NCI-H128 (cell line): Measurements from ENCODE around the gene DIPK1A.
A peak's percentile ranks its signal among the peaks of the same experiment; 100 is the strongest.
"Not testable (repeated sequence)": the region's sequence is repeated elsewhere in the genome, so short reads cannot be mapped to it uniquely, and the experiment has no call there.

Experiments used
- DNase-seq: peaks from one replicate; lab custom pipeline; 2025; ENCODE audit not compliant: unreplicated experiment; lab: John Stamatoyannopoulos, UW

The DIPK1A gene

GRCh38 chr1:92980732-92981647, 19.7 kb upstream of the DIPK1A start:
- DNase-seq = no peak

DNA sequence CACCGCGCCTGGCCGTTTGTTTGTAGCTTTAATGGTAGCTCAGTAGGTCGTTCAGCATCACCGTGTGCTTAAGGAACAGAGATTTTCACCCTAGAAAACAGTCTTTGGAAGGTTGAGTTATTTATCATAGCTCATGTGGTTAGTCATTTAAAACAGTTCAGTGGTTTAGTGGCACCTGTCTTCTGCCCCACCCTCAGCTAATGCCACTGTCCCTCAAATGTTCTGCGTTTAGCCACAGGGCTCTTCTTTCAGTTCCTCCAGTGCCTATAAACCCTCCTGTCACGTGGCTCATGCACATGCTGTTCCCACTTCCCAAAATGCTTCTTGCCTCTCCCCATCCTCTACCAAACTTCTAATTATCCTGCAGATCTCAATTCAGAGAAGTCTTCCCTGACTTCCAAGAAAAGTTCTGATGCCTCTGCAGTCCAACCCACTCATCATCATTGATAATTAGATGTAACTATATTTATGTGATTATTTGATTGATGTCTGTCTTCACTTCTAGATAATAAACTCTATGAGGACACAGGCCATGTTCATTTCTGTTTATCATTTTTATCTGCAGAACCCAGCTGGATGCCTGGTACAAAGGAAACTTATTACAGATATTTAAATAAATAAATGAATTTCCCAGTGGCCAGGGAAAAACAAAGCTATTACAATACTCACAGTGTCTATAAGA, 14.4 kb upstream of the DIPK1A start:
- DNase-seq = no peak

DNA sequence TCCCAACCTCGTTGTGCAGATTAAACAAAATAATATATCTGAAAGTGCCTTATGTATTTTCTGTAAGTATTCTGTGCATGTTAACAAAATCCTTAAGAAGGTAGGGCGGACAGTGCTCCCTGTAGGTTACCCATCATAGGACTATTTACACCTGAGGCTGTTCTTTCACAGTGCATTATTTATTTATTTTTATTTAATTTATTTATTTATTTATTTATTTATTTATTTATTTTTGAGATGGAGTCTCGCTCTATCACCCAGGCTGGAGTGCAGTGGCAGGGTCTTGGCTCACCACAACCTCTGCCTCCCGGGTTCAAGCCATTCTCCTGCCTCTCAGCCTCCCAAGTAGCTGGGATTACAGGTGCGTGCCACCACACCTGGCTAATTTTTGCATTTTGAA, 12.8 kb upstream of the DIPK1A start:
- not testable (repeated sequence) for DNase-seq

DNA sequence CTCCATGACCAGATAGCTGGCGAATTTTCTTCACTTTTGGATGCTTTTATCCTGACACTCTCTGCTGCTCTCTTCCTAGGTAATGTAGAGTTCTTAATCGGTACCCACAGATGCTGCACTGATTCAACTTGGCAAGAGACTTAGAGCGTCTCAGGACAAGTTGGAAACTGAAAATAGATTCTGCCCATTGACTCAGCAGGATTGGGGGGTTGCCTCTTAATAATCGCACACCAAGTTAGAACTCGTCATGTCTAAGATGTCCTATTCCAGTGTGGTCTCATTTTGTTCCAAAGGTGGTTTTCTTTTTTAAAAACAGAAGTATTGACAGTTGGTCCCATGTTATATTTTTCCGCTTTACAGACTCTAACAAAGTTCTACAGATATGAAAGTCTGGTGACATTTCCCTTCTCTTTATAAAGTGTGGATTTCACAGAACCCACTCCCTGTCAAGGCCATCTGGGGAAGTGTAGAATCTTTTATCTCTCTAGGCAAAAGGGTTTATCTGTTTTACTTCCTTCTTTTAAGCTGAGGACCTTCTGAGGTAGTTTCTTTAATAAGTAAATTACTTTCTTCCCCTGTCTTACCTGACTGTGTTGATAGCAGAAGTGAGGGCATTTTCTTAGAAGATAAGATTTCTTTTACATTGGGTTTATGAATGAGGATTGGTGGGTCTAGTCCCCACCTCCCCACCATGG, 12.1 kb upstream of the DIPK1A start:
- no peak for DNase-seq

DNA sequence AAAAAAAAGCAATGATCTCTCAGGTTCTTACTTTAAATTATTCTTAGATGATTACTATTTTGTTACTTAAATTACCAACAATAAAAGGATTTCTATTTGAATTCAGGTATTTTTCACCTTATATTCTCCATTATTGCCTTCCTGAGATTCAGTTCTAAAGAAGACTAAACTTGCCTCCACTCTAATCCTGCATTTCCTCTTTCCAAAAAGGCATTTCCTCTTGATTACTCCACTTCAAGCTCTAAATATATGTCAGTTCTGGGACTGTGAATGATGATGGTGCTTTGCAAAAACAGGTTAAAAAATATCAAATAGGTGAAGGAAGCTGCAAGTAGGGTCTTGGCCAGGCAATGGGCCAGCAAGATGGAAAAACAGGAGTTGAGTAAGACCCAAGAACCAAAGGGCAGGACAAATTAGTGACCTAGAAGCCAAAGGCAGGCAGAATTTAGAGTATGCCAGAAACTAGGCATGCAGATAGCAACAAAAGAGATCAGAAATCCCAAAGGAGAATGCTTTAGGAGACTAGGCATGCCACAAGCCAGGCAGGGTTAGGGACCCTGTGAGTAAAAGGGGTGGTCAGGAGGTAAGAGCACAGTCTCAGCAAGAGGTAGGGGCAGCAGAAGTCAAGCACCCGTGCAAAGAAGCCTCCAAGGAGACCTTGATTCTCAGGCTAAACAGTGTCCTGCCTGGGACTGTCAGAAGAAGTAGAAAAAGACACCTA, 11.3 kb upstream of the DIPK1A start:
- no peak for DNase-seq

GRCh38 chr1:92971932-92972331, 10.7 kb upstream of the DIPK1A start:
- DNase-seq = not testable (repeated sequence)

GRCh38 chr1:92970990-92971689, 9.9 kb upstream of the DIPK1A start:
- DNase-seq = no peak

DNA sequence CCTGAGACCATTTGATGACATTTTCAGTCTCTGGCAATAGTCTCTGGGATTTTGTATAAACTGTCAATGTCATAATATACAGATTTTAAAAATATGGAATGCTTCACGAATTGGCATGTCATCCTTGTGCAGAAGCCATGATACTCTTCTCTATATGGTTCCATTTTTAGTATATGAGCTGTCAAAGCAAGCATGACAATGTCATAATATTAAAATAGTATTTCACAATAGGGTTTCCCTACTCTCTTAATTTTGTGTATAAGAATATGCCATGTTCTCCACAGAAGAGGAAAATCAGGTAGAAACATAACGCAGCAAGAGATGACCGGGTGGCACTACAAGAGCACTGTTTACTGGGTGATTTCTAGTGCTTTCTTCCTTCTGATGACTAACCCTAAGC, 8.3 kb upstream of the DIPK1A start:
- DNase-seq = no peak

DNA sequence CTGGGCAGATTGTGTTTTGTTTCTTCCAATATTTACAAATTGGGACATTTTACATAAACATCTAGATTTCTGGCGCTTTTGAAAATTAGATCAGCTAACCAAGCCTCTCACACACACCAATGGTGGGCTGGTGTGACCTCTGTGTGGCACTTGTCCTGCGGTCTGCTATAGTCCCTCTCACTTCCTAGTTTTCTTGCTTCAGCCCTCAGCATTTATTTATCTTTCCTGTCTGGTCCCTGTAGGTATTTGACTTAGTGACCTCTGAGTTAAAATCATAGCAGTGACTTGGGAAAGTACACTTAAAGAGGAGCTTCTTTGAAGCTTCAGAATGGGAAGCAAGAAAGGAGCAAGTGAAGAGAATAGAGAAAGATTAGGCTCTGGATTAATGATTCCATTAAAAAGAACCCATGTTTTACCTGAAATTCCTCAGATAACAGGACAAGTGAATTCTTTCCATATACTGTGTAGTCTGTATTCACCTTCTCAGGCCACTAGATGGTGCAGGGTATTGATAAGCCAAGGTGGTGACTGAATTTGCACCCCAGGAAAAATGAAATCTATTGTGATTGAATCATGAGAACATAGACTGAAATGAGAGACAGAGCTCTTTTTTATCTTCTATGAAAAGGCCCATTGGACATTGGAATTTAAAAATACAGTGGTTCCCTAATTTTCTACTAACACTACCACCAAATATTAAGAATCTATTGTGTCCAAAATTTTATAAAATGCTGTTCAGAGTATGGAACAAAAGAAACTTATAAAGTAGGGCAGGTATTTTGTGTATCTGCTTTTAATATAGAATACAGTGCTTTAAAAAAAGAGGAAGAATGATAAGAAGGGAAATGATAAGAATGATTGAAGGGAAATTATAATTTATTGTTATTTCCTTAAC, 7.1 kb upstream of the DIPK1A start:
- no peak for DNase-seq

GRCh38 chr1:92964998-92965397, 3.7 kb upstream of the DIPK1A start:
- no peak for DNase-seq

DNA sequence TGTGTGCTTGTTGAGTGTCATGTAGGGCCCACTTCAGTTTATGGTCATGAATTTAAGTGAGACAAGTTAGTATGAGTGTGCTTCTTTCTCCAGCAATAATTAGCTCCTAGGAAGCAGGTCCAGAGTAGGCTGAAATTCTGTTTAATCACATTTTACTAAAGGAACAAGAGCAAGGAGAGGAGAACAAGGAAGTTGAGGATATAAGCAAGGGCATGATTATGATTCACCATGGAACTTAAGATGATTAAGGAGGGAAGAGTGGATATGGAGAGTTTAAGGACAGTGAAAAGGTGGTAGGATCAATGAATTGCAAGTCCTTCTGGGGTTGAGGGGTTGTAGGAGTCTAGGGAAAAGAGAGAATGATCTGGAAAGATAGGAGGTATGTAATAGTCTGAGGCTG, 3.1 kb upstream of the DIPK1A start:
- DNase-seq = no peak

- DNase-seq = no peak
Observed at GRCh38 chr1:92961896-92962752, 862 bp upstream of the DIPK1A start.

DNA sequence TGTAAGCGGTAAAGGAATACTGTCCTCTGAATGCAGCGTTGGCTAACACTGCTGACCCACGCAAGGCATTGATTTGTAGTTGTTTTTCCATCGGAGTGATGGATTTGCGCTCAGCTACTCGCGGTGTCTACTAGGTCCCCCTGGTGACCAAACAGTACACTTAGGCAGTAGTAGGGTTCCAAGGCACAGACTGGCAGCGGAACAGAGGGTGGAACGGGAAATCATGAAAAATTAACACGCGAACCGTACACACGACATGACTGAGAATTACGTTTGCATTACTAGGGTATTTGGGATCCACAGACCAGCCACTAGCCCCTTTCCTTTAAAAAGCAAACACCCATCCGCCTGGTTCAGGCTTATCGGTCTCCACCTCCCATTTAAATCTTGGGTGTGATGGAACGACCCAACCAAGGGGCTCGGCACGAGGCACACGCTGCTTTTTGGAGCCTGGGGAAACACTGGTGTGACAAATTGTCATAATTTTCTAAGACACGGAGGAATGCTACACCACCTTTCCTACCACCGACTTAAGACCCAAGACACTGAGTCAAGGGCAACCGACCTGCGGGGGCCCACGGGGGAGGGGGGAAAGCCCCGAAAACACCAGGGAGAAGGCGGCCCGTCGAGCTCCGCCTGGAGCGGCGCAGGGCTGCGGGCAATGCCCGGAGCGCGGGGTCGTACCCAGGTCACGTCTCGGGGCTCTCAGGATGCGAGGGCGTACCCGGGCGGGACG, 699 bp downstream of the DIPK1A start:
- peak; percentile 31 for DNase-seq

GRCh38 chr1:92958203-92958970, 2.9 kb downstream of the DIPK1A start:
- DNase-seq = no peak

GRCh38 chr1:92957030-92957734, 4.1 kb downstream of the DIPK1A start:
- no peak for DNase-seq

DNA sequence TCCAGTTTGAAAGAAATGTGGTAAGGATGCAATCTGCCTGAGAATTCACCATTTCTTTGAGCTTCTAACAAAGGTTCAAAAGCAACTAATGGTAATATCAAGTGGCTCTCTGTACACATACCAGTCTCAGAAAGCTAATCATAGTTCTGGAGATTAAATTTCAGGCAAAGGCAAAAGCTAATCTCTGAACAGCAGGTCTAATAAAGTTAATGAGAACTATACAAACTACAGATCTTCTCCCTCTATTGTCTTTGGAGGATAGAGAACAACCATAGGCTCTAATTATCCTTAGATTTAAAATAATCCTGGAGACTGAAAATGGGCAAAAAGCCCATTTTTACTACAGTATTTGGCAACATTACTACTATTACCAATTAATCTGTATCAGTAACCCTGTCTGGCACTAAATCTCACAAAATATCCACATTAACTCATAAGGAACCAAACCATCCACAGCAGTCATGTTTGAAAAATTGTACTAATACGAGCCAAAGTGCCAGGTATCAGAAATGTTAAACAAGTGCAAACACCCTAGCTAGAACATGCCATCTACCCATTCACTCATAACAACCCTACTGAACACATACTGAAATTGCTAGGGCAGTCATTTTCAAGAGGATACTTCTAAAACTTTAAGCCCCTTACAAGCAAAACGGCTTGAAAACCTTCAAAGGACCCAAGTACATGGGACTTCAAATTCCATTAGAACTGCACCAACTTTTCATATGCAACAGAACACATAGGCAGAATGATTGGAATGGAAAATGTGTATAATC, 4.8 kb downstream of the DIPK1A start:
- DNase-seq = no peak
